AG04449 (cell line): ENCODE measurements around the gene GPR108.

ENCODE experiments used
- CTCF ChIA-PET: fragments of 350-600 bp; formaldehyde crosslinking; extraction: SDS; loops from one replicate; lab custom pipeline; 2021; ENCODE audit warnings: antibody characterized with exemption; lab: Yijun Ruan, JAX
- POLR2A ChIA-PET: fragments of 400-600, 350-600 bp; formaldehyde crosslinking; extraction: SDS; loops from one replicate; lab custom pipeline; 2020; ENCODE audit warnings: antibody characterized with exemption, inconsistent platforms; lab: Yijun Ruan, JAX
- DNase-seq: peaks from one replicate; pipeline ENCODE4 v3.0.0-alpha.2; 2010; ENCODE audit warnings: low read depth, low spot score
- H3K4me3 ChIP-seq: 2 replicates; pipeline ENCODE4 v1.5.1; 2011; ENCODE audit warnings: low read depth, mild to moderate bottlenecking, control low read depth, low read length
- CTCF ChIP-seq: IDR thresholded peaks from one replicate; pipeline ENCODE4 v1.5.1; 2011; ENCODE audit warnings: mild to moderate bottlenecking, moderate library complexity, low read length, control low read depth, inconsistent platforms; ENCODE audit not compliant: insufficient read depth; ENCODE audit errors: missing control alignments

The GPR108 gene

DNA sequence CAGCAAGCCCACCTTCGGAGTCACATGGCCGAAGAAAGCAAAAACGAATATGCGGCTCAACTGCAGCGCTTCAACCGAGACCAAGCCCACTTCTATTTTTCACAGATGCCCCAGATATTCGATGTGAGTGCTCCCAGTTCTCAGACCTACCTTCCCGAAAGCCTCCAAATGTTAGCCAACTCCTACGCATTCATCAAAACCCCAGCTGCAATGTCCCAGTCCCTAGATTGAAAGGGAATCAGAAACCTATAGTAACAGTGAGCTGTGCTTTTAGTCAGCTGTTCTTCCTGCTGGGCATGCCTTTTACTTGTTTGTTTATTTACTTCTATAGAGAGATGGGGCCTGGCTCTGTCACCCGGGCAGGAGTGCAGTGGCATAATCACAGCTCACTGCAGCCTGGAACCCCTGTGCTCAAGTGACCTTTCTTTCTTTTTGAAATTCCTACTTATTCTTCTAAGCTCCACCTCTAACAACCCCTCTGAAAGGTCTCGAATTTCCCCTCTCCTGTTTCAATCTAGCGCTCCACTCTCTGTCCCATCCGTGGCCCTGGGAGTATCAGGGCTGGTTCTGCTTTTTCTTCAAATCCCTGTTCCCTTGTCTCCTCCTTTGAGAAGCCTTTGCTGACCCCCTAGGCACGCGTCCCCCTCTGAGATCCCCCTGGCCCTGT lies 6.5 kb upstream of the GPR108 start:
- H3K4me3 ChIP-seq: no peak overlapping the region
- POLR2A ChIA-PET: interaction anchor here (0.6 kb wide), 1 partner anchor 28 kb away, joined by 4 read pairs; no protein-coding TSS in a partner anchor
- TF ChIP-seq CTCF: no peak
- CTCF ChIA-PET: interaction anchor here (3.6 kb wide), 1 partner anchor 120 kb away, joined by 22 read pairs; no protein-coding TSS in a partner anchor
- DNase-seq: no peak

DNA sequence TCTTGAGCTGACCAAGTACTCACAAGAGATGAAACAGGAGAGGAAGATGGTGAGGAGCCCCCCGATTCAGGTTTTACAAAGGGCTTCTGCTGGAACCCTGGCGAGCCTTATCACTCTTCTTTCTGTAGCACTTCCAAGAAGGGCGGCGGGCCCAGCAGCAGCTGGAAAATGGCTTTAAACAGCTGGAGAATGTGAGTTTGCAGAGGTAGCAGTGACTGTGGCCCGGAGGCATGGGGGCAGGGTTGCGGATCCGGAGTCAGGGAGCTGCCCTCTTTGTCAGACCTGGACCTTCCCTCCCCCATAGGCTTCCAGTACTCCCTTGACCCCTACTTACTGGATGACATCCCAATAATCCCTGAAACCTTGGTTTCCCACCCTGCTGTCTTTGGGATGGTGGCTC lies 5.7 kb upstream of the GPR108 start:
- TF ChIP-seq CTCF: no peak
- POLR2A ChIA-PET: interaction anchor here (0.6 kb wide), 1 partner anchor 29 kb away, joined by 4 read pairs; no protein-coding TSS in a partner anchor
- no peak overlapping the region for H3K4me3 ChIP-seq
- DNase-seq: no peak
- CTCF ChIA-PET: interaction anchor here (3.6 kb wide), 1 partner anchor 121 kb away, joined by 22 read pairs; no protein-coding TSS in a partner anchor

DNA sequence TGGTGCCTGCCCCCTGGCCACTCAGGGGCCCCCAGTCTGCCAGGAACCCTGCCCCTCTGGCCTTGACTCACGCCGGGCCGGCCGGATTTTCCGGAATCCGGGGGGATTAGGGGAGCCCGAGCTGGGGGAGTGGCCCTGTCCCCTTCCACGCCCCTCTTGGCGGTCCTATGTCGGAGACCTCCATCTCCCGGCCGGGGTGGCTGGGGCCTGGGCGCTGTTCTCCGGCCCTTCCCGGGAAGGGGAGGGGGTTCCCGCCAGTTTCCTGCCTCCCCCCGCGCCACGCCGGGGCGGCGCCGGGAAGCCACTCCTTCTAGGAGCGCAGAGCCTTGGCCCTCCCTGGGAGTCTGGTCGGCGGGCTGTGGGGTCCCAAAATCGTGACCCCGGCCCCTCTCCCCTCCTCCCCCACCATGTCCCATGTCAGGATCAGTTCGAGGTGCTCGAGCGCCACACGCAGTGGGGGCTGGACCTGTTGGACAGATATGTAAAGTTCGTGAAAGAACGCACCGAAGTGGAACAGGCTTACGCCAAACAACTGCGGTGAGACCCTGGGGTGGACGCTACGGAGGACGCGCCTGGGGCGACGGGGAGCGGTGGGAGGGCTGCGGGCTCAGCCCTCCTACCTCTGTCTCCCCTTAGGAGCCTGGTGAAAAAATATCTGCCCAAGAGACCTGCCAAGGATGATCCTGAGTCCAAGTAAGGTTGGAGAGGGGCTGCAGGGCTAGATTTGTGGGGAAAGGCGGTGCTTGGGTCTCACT lies 3.4 kb upstream of the GPR108 start:
- H3K4me3 ChIP-seq: peak overlapping the region; percentile 89
- POLR2A ChIA-PET: no interaction called here
- DNase-seq: no peak
- CTCF ChIA-PET: interaction anchor here (1.2 kb wide), 1 partner anchor 121 kb away, joined by 6 read pairs; no protein-coding TSS in a partner anchor
- no peak for TF ChIP-seq CTCF

- POLR2A ChIA-PET: no interaction called here
- no peak for TF ChIP-seq CTCF
- no peak for DNase-seq
- CTCF ChIA-PET: no interaction called here
- peak overlapping the region; percentile 89 for H3K4me3 ChIP-seq
Measured at GRCh38 chr19:6739883-6740588, 2.7 kb upstream of the GPR108 start.

- H3K4me3 ChIP-seq: peak within 1 kb of the TSS; percentile 89
- DNase-seq: no peak
- ChIA-PET CTCF (interaction anchor here (0.9 to 4.4 kb wide), 6 partner anchors 8 to 614 kb away, joined by 3 to 131 read pairs (median 4); no protein-coding TSS in a partner anchor), POLR2A (no interaction called here)
- no peak for TF ChIP-seq CTCF
Measured at GRCh38 chr19:6739390-6739882, 2.1 kb upstream of the GPR108 start, which contains the start of gene TRIP10. TRIP10 (plus strand) TSS chr19:6739680; CDS start chr19:6739762, 82 bp downstream.
